Ovary (tissue), 9 donors: Measurements from ENCODE around the gene UGDH. TPM values are rescaled to one million over a fixed set of nuclear protein-coding genes. Genes with fewer than 3 reads are reported as not detected.
"Not testable (repeated sequence)": the region's sequence is repeated elsewhere in the genome, so short reads cannot be mapped to it uniquely, and the experiment has no call there.

Experiments used
- DNase-seq, 5 donors: peaks; one replicate each; pipeline ENCODE4 v3.0.0-alpha.2; 2019 to 2020
- H3K27ac ChIP-seq, 2 donors: fragments of 200-600 bp; one replicate each; pipeline versions ENCODE4 v1.5.1 to v1.8.0; 2019 to 2022
- H3K27me3 ChIP-seq: fragments of 200-600 bp; one replicate; pipeline ENCODE4 v1.8.0; 2022
- H3K36me3 ChIP-seq: fragments of 200-600 bp; sonication (generic); one replicate; pipeline ENCODE4 v1.5.1; 2019
- H3K4me1 ChIP-seq: one replicate; pipeline ENCODE4 v1.8.1; 2013; ENCODE audit warnings: mild to moderate bottlenecking, moderate library complexity; ENCODE audit not compliant: insufficient read depth
- H3K4me3 ChIP-seq: fragments of 200-600 bp; sonication (generic); one replicate; pipeline ENCODE4 v1.5.1; 2017
- H3K9me3 ChIP-seq, 2 donors: fragments of 200-600 bp in 1 of 2; sonication (generic) in 1 of 2; one replicate each; pipeline versions ENCODE4 v1.5.1 to v1.8.1; 2013 to 2019; ENCODE audit warnings: mild to moderate bottlenecking in 1 of 2, moderate library complexity in 1 of 2
- EP300 ChIP-seq: sonication (generic); formaldehyde crosslinking; IDR thresholded peaks from one replicate; pipeline ENCODE4 v1.6.1; 2017; ENCODE audit warnings: antibody characterized with exemption
- POLR2A ChIP-seq: fragments of 450-650 bp; IDR thresholded peaks from one replicate; pipeline ENCODE4 v1.6.1; 2017; ENCODE audit warnings: antibody characterized with exemption, mild to moderate bottlenecking, moderate library complexity
- WGBS, 3 donors: extraction: QIAGEN DNeasy Blood & Tissue Kit in 1 of 3; methylation state at CpG; one replicate each; pipeline versions ENCODE4 v1.1.5 to v1.1.7; 2013 to 2017; 5-methylcytosine and 5-hydroxymethylcytosine counted together
- intact Hi-C, 4 donors: fragments of 100-400 bp; cut with DNase I; formaldehyde crosslinking; loops; one replicate each; pipeline versions ENCODE4 v1.11.0 to v1.15.1; 2022 to 2023
- polyA plus RNA-seq, 2 donors: library from polyadenylated mRNA; stranded (reverse); fragments of 200-250 nt in 1 of 2; fragments of 350-450 nt in 1 of 2; fragmentation: Illumina TruSeq in 1 of 2; extraction: RNeasy Lipid Tissue Mini Kit (QIAGEN cat#74804) in 1 of 2; gene quantifications; one replicate each; pipeline ENCODE4 v1.2.3, GENCODE V29; 2013 to 2014
- total RNA-seq, 7 donors: library from RNA; depleted of rRNA in 2 of 7; stranded (reverse); fragments of >200 nt in 2 of 7; fragmentation: NEBNext Ultra II Directional in 3 of 7; extraction: Animal tissue kit (Norgen Biotek cat#: 25700) in 3 of 7; gene quantifications; one replicate each; pipeline versions ENCODE4 v1.1.0 to v1.2.4, GENCODE V29; 2016 to 2023
- TF ChIP-seq, protein P1 (sequence below), 3 donors: fragments of 450-650 bp in 2 of 3; fragments of 200-600 bp in 1 of 3; IDR thresholded peaks; one replicate each; pipeline versions ENCODE4 v1.5.1 to v1.8.0; 2016 to 2022; ENCODE audit warnings: antibody characterized with exemption in 3 of 3, mild to moderate bottlenecking in 1 of 3
- donor health status: DM: no; HTN: no; CAD: no; lungs with moderate emphysema.
- donor health status: DM: no; HTN: no; CAD: no.
- donor health status: Bipolar disorder and iron deficiency.
- donor health status: DM: yes; HTN: yes; CAD: no.
- donor health status: DM: no; HTN: no; CAD: no.
- donor health status: DM: yes; HTN: yes; CAD: no.

The UGDH gene
- total and polyA plus RNA-seq, 9 donors: 18.3 to 106 (median 66.4) TPM

DNA sequence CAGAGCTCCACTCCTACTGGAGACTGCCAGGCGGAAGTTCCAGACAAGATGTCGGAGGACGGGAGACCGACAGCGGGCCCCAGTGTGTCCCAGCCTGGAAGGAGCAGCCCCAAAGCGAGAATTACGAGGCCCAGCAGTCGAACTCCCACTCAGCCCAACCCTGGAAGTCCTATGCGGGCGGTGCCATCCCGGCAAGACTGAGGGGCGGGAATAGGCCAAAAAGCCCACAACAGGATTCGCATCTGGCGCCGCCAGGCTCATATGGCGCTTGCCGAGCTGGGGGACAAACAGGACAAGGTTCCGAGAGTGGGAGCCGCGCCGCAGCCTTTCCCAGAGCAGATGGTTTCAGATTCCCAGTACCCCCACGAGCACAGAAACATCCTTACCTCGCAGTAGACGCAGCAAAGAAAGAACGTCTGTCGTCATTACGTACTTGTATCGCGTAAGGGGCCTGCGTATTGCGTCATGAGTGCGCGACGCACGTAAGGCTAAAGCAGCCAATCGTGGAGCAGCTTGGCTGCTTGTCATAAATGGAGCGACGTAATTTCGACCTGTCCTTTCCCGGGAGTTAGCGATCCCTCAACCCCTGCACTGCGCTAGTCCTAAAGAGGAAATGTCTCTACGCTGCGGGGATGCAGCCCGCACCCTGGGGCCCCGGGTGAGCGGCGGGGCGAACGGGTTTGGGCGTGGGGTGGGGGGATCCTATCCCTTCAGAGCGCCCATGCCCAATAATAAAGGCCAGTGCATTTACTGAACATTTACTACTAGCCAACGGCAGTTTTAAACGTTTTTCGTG lies 68.5 kb downstream of the UGDH start, which contains the start of the genes LIAS and RPL9:
Gene LIAS, plus strand, starts transcription at position 552 of the 796 bp plus-strand sequence. Its CDS starts 62 bp downstream, at position 614.
Gene RPL9, minus strand, starts transcription at position 418 of the 796 bp plus-strand sequence. CDS start 483 bp downstream, outside the sequence.
- intact Hi-C loops: loop anchor here in 1 of 4 donors (5.0 kb wide), 1 partner anchor 184 kb away; no protein-coding TSS in a partner anchor
- peaks cover 2% of the 10 kb centered on the region for H3K36me3 ChIP-seq
- 0 to 1% (median 0%) methylated on average over 51 to 55 of the region's 55 CpGs for WGBS, 3 donors

DNA sequence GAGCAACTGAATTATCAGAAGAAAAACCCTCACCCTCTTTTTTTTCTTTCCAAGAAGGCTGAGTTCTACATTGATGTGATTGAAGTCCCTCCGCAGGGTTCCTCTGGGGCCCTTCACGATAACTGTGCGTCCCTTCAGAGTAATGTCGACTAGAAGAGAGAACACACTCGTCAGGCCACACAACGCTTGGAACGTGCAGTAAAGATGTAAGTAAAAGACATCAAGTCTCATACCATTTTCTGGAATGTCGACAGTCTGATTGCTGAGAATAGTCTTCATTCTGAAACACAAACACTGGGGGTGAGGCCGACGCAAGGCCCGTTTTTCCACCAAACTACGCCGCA lies 69.1 kb downstream of the UGDH start:
- H3K4me1 ChIP-seq, H3K36me3 ChIP-seq, DNase-seq, H3K9me3 ChIP-seq, H3K27me3 ChIP-seq: not testable (repeated sequence)
- intact Hi-C loops: loop anchor here in 1 of 4 donors (5.0 kb wide), 1 partner anchor 184 kb away; no protein-coding TSS in a partner anchor
- Histone ChIP-seq H3K27ac (peak overlapping the region; percentile 85 to 90), H3K4me3 (peak overlapping the region; percentile 76)
- WGBS, 3 donors: 0 to 1% (median 0%) methylated on average over 13 of the region's 13 CpGs

More for the DNA sequence above, 68.5 kb downstream of the UGDH start, which contains the start of the genes LIAS and RPL9:
- Histone ChIP-seq H3K27ac (peak within 1 kb of the TSS; percentile 85 to 90), H3K27me3 (no peaks in the 10 kb centered on the region), H3K4me3 (peak within 1 kb of the TSS; percentile 76), H3K4me1 (peaks cover 3% of the 10 kb centered on the region), H3K9me3 (no peaks in the 10 kb centered on the region)
- TF ChIP-seq POLR2A: peak; percentile 98
- TF ChIP-seq EP300: peak; percentile 47
- TF ChIP-seq, protein P1, sequence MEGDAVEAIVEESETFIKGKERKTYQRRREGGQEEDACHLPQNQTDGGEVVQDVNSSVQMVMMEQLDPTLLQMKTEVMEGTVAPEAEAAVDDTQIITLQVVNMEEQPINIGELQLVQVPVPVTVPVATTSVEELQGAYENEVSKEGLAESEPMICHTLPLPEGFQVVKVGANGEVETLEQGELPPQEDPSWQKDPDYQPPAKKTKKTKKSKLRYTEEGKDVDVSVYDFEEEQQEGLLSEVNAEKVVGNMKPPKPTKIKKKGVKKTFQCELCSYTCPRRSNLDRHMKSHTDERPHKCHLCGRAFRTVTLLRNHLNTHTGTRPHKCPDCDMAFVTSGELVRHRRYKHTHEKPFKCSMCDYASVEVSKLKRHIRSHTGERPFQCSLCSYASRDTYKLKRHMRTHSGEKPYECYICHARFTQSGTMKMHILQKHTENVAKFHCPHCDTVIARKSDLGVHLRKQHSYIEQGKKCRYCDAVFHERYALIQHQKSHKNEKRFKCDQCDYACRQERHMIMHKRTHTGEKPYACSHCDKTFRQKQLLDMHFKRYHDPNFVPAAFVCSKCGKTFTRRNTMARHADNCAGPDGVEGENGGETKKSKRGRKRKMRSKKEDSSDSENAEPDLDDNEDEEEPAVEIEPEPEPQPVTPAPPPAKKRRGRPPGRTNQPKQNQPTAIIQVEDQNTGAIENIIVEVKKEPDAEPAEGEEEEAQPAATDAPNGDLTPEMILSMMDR (IDR thresholded peaks at IDR 0.05): peak in 1 of 3 donors; percentile 24
- peak; percentile 97 to 98 (median 97) for DNase-seq

DNA sequence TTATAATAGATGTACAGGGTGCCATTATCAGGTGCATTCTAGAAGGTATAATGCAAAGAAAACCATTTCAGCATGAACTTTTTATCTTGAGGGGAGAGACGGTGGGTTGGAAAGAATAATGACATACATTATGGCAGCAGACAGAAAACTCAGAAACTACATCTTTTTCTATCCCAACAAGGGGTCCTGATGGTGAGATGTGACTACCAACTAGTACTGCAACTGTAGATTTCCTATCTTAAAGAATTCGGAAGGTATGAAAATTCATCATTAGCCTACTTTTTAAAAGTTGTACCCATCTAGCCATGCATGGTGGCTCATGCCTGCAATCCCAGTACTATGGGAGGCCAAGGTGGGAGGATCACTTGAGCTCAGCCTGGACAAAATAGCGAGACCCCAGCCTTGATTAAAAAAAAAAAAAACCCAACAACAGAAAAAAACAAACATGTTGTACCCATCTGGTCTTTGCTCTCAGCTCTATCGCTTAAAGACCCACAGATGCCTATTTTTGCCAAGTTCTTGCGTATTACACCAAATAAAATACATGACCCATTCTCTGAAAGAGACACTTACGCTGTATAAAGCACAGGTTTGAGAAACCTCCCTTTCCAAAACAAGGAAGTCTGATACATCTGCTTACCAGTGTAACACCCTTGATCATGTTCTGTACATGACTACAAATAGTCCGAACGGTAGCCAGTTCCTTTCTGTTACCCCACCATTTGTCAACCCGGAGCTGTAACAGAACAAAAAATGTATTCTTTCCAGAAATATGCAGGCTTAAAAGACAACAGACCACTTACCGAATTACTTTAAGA lies 70.1 kb downstream of the UGDH start:
- peaks cover 2% of the 10 kb centered on the region for H3K36me3 ChIP-seq
- TF ChIP-seq, protein P1 (IDR thresholded peaks at IDR 0.05): no peak
- TF ChIP-seq POLR2A (no peak), EP300 (no peak)
- H3K4me1 ChIP-seq: peaks cover 3% of the 10 kb centered on the region
- H3K9me3 ChIP-seq: no peaks in the 10 kb centered on the region
- H3K27me3 ChIP-seq: no peaks in the 10 kb centered on the region
- 40 to 58% (median 41%) methylated on average over 10 of the region's 10 CpGs for WGBS, 3 donors
- intact Hi-C loops: loop anchor here in 1 of 4 donors (5.0 kb wide), 1 partner anchor 185 kb away; no protein-coding TSS in a partner anchor
- DNase-seq: no peak
- peak overlapping the region; percentile 85 to 90 for H3K27ac ChIP-seq
- peak overlapping the region; percentile 76 for H3K4me3 ChIP-seq

DNA sequence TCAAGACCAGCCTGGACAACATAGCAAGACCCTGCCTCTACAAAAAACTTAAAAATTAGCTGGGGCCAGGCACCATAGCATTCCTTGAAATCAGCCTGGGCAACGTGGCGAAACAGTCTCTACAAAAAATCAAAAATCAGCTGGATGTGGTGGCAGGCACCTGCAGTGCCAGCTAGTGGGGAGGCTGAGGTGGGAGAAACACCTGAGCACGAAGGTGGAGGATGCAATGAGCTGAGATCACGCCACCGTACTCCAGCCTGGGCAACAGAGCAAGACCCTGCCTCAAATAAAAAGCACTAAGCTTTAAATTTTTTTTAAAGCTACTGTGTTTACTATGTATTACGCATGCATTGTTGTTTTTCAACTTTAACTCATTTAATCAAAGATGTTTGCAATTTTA lies 71.8 kb downstream of the UGDH start:
- DNase-seq: no peak
- TF ChIP-seq EP300 (no peak), POLR2A (no peak)
- TF ChIP-seq, protein P1 (IDR thresholded peaks at IDR 0.05): no peak
- 82 to 86% (median 83%) methylated on average over 6 of the region's 6 CpGs for WGBS, 3 donors
- Histone ChIP-seq H3K9me3 (no peaks in the 10 kb centered on the region), H3K27me3 (no peaks in the 10 kb centered on the region), H3K36me3 (peaks cover 2% of the 10 kb centered on the region), H3K4me3 (no peak overlapping the region), H3K27ac (no peak overlapping the region), H3K4me1 (peaks cover 3% of the 10 kb centered on the region)
- intact Hi-C loops: loop anchor here in 1 of 4 donors (5.0 kb wide), 1 partner anchor 187 kb away; no protein-coding TSS in a partner anchor
